Activated CD4-positive, alpha-beta T cell treated with anti-CD3 and anti-CD28 coated beads for 4 hours (primary cell): ENCODE measurements around the gene OLFML3.

Experiments
- DNase-seq, 2 donors: peaks; one replicate each; pipeline ENCODE4 v3.0.0-alpha.2; 2020

The OLFML3 gene

GRCh38 chr1:113950908-113951307 is 28.4 kb upstream of the OLFML3 start:
- DNase-seq = no peak

GRCh38 chr1:113951719-113952118 is 27.6 kb upstream of the OLFML3 start:
- no peak for DNase-seq

DNA sequence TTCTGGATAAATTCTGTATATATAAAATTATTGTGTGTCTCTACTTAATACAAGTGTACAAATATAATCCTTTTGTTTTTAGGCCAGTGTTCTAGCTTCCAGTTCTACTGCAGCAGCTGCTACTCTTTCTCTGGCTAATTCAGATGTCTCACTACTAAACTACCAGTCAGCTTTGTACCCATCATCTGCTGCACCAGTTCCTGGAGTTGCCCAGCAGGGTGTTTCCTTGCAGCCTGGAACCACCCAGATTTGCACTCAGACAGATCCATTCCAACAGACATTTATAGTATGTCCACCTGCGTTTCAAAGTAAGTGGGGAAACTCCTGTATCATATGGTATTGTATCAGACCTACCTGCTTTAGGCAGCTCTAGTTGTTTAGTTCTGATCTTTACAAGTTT is 21.3 kb upstream of the OLFML3 start:
- no peak for DNase-seq

- DNase-seq = no peak
These were observed 20.6 kb upstream of the OLFML3 start for GRCh38 chr1:113958691-113959090.

DNA sequence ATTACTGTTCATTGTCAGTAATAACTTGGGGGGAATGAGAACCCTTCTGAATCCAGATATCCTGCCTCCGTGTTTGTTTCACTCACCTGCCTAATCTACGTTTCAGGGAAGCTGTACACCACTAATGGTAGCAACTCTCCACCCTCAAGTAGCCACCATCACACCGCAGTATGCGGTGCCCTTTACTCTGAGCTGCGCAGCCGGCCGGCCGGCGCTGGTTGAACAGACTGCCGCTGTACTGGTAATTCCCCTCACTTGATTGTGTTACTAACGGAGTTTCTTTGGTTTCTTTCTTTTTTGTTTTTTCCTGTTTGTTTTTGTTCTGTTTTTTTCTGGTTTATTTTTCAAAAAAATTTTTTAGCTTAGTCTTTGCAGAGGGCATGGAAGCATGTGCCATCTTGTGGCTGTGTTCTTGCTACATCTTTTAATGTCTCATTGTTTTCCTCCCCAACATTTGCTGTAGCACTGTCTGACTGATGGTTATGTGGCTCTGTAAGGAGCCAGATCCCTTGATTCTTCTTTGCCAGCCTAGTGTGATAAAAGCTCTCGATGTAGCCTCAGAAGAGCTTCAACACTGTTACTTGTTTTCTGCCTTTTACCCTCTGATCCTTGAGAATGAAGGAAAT is 15.9 kb upstream of the OLFML3 start:
- no peak for DNase-seq

GRCh38 chr1:113965703-113966412 is 13.4 kb upstream of the OLFML3 start:
- no peak for DNase-seq

DNA sequence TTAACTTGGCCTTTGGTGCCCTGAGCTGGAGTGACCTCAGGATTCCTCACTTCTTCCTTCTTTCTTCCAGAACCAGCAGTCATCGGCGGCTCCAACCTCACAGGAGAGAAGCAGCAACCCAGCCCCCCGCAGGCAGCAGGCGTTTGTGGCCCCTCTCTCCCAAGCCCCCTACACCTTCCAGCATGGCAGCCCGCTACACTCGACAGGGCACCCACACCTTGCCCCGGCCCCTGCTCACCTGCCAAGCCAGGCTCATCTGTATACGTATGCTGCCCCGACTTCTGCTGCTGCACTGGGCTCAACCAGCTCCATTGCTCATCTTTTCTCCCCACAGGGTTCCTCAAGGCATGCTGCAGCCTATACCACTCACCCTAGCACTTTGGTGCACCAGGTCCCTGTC is 6.3 kb upstream of the OLFML3 start:
- no peak for DNase-seq

DNA sequence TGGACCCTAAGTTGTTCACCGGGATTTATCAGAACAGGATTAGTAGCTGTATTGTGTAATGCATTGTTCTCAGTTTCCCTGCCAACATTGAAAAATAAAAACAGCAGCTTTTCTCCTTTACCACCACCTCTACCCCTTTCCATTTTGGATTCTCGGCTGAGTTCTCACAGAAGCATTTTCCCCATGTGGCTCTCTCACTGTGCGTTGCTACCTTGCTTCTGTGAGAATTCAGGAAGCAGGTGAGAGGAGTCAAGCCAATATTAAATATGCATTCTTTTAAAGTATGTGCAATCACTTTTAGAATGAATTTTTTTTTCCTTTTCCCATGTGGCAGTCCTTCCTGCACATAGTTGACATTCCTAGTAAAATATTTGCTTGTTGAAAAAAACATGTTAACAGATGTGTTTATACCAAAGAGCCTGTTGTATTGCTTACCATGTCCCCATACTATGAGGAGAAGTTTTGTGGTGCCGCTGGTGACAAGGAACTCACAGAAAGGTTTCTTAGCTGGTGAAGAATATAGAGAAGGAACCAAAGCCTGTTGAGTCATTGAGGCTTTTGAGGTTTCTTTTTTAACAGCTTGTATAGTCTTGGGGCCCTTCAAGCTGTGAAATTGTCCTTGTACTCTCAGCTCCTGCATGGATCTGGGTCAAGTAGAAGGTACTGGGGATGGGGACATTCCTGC is 3.9 kb upstream of the OLFML3 start:
- no peak for DNase-seq

DNA sequence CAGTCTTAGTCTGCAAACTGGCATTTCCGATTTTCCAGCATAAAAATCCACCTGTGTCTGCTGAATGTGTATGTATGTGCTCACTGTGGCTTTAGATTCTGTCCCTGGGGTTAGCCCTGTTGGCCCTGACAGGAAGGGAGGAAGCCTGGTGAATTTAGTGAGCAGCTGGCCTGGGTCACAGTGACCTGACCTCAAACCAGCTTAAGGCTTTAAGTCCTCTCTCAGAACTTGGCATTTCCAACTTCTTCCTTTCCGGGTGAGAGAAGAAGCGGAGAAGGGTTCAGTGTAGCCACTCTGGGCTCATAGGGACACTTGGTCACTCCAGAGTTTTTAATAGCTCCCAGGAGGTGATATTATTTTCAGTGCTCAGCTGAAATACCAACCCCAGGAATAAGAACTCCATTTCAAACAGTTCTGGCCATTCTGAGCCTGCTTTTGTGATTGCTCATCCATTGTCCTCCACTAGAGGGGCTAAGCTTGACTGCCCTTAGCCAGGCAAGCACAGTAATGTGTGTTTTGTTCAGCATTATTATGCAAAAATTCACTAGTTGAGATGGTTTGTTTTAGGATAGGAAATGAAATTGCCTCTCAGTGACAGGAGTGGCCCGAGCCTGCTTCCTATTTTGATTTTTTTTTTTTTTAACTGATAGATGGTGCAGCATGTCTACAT is 2.5 kb upstream of the OLFML3 start:
- no peak for DNase-seq

- DNase-seq = no peak
These were observed 1.4 kb upstream of the OLFML3 start for GRCh38 chr1:113977906-113978305.

DNA sequence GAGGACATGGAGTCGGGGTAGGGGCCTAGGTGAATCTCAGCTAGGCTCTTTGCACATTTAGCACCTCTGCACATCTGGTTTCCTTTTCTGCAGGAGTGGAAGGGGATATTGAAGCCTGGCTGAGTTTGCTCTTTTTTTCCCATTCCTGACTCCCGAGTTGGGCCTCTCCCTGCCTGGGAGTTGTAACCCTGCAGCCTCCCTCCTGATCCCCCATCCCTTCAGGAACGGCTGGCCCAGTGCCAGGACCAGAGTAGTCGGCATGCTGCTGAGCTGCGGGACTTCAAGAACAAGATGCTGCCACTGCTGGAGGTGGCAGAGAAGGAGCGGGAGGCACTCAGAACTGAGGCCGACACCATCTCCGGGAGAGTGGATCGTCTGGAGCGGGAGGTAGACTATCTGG is 836 bp downstream of the OLFML3 start:
- DNase-seq = no peak

DNA sequence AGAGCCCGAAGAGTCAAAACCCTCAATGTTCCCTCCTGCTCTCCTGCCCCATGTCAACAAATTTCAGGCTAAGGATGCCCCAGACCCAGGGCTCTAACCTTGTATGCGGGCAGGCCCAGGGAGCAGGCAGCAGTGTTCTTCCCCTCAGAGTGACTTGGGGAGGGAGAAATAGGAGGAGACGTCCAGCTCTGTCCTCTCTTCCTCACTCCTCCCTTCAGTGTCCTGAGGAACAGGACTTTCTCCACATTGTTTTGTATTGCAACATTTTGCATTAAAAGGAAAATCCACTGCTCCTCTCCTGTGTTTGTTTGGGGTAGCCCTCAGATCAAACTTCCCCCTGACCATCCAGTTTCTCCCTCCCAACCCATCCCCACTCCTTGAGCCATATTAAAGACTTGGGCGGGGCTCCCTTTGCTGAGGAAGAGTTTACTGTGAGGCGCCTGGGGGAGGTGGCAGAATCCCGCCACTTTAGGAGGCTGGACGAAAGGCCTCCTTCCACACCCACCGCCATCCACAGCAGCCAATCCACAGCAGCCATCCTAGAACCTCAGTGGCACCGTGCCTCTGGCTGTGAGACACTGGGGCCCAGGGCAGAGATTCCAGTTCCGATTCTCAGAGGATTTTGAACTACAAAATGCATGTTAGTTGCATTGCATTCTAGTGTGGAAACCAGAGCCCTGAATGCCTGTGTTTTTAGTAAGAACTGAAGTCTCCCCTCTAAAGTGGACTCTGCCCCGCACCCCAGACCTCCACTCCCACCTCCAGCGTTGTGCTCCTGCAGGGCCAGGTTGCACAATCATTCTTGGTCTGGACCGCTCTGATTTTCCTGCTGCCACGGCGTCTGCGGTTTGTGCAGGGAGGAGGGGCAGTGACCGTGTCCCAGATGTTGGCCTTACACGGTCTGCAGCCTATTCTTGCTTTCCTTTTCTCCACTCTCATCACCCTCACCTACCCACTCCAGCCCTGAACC is 3.0 kb downstream of the OLFML3 start:
- no peak for DNase-seq

DNA sequence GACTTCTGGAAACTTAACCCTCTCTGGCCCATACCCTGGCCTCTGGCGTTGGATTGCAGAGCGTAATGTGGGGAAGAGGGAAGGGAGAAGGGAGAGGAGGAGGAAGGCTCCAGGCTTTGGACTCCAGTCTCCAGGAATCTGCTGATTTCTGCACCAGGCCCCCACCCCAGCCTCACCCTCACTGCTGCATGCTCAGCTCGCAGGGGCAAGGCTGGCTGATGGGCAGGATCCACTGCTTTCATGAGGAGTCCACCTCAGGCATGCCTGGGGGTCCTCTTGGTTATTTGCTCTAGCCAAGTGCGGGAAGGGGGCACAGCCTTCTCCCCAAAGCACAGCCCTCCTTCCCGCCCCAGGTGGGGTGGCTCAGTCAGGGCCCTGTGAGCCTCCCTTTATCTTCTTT is 3.7 kb downstream of the OLFML3 start:
- DNase-seq = no peak

DNA sequence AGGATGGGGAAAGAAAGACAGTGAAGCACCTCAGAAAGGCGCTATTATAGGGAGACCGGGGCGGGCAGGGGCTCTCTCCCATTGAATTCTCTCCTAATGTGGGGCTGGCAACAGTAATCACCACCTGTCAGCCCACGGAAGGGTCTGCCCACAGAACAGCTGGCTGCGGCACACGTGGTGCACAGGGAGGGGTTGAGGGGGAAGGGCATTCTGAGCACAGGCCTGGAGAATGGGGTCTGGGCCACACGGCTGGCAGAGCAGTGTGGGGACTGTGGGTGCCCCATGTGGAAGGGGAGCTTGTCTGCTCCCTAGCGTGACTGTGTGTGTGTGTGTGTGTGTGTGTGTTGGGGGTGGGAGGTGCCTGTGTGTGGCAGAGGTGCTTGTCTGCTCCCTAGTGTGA is 4.1 kb downstream of the OLFML3 start:
- DNase-seq = no peak

DNA sequence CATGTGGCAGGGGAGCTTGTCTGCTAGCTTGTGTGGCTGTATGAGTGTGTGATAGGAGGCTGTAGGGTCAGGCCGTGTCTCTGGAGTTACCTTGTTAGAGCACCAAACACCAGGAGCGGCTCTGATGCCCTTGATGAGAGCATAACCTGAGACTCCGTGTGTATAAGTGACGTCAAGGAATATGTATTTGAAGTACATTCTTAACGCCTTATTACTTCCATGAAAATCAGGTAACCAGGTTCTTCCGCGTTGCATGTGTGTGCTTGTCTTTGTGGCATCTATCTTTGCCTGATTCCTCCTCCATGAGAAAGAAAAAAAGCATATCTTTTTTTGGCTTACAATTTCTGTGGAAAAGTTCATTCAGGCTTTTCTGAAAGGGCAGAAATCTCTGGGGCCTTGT is 4.6 kb downstream of the OLFML3 start:
- no peak for DNase-seq

GRCh38 chr1:113984710-113985109 is 5.4 kb downstream of the OLFML3 start:
- no peak for DNase-seq

GRCh38 chr1:113986802-113987201 is 7.5 kb downstream of the OLFML3 start:
- DNase-seq = no peak

GRCh38 chr1:113987259-113987658 is 8.0 kb downstream of the OLFML3 start:
- DNase-seq = no peak

DNA sequence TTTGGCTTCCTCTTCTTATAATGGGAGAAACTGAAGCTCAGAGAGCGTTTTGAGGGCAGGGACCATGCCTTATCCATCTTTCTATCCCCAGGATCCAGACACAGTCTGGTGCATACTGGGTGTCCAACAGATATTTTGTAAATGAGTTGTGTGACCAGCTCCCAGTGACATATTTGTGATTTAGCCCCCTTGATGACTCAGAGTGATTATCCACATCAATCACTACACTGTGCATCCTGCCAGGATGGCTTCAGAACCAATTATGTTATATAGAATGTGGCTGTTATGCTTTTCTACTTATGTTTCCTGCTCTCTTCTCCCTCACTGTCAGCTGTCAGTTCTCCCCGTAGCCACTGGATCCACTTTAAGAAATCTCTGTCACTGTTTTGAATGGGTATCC is 11.3 kb downstream of the OLFML3 start:
- DNase-seq = no peak

GRCh38 chr1:113990961-113991360 is 11.7 kb downstream of the OLFML3 start:
- DNase-seq = no peak

GRCh38 chr1:113991467-113991997 is 12.3 kb downstream of the OLFML3 start:
- DNase-seq = no peak

DNA sequence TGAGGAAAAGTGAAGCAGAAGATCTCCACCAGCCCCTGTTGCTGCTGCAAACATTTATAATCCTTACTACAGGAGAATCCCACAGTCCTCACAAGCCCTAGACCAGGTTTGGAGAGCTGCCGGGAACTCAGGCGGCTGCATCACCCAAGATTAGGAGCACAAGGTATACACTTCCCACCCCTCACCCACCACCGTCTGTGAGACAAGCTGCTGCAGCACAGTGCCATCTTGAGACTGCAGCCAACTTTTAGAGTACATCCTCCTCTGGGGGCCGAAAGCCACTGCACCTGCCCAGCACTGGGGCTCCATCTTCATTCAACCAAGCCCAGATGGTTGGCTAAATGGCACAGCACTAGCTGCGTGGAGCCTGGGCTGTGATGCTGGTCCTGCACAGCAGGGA is 13.8 kb downstream of the OLFML3 start:
- no peak for DNase-seq
